Endothelial cell of umbilical vein (primary cell): Measurements from ENCODE around the gene SUSD6. TPM values are rescaled to one million over a fixed set of nuclear protein-coding genes. Genes with fewer than 3 reads are reported as not detected.
"Not testable (repeated sequence)": the region's sequence is repeated elsewhere in the genome, so short reads cannot be mapped to it uniquely, and the experiment has no call there.

ENCODE experiments used
- BruUV-seq: library from RNA; stranded (reverse); fragments of 400-500 nt; replicated peaks from 2 replicates; lab custom pipeline; 2021; lab: Mats Ljungman, UMichigan
- CTCF ChIA-PET: fragments of 300-600, 350-600 bp; sonication (Branson Sonifier 250); formaldehyde crosslinking; loops from one replicate; lab custom pipeline; 2021; ENCODE audit warnings: antibody characterized with exemption, inconsistent platforms; lab: Charles Lee
- POLR2A ChIA-PET: fragments of 300-600, 350-600 bp; sonication (Branson Sonifier 250); formaldehyde crosslinking; loops from one replicate; lab custom pipeline; 2021; ENCODE audit warnings: antibody characterized with exemption, inconsistent platforms; lab: Charles Lee
- DNase-seq: peaks from one replicate; pipeline ENCODE4 v3.0.0-alpha.2; 2011; ENCODE audit warnings: low read depth, low spot score
- FAIRE-seq: peaks from 2 replicates; lab custom pipeline; 2011; peaks lifted over from hg19 to GRCh38; lab: Jason Lieb, UNC
- H2AFZ ChIP-seq: 2 replicates; pipeline ENCODE4 v1.6.0; 2012; ENCODE audit warnings: low read depth, low read length, control low read depth, inconsistent platforms
- H3K27ac ChIP-seq: 2 replicates; pipeline ENCODE4 v1.5.1; 2011; ENCODE audit warnings: low read depth, mild to moderate bottlenecking, control low read depth, low read length, moderate library complexity; ENCODE audit not compliant: insufficient read depth
- H3K27me3 ChIP-seq, 2 experiments: 2 replicates each; pipeline versions ENCODE4 v1.6.0 to v1.6.1; 2011; ENCODE audit warnings: low read length in 2 of 2, mixed read lengths in 1 of 2; ENCODE audit not compliant: control insufficient read depth in 2 of 2, insufficient read depth in 2 of 2
- H3K36me3 ChIP-seq, 2 experiments: 2 replicates in 1 of 2; 3 replicates in 1 of 2; pipeline ENCODE4 v1.5.1; 2011; ENCODE audit warnings: low read length in 2 of 2, mild to moderate bottlenecking in 1 of 2, moderate library complexity in 1 of 2; ENCODE audit not compliant: control insufficient read depth in 2 of 2, insufficient read depth in 2 of 2; ENCODE audit errors: extremely low read depth in 1 of 2
- H3K4me1 ChIP-seq: 3 replicates; pipeline ENCODE4 v1.5.1; 2011; ENCODE audit warnings: mild to moderate bottlenecking, low read length; ENCODE audit not compliant: control insufficient read depth, insufficient read depth; ENCODE audit errors: extremely low read depth
- H3K4me2 ChIP-seq: 2 replicates; pipeline ENCODE4 v1.6.1; 2011; ENCODE audit warnings: low read length, control low read depth, mixed read lengths; ENCODE audit not compliant: insufficient read depth
- H3K4me3 ChIP-seq, 3 experiments: fragments of 200-600 bp in 1 of 3; sonication (generic), shearing (Covaris generic) in 1 of 3; replicated peaks in 1 of 3; 2 replicates each; pipeline ENCODE4 v1.5.1; 2011 to 2016; ENCODE audit warnings: control low read depth in 3 of 3, low read length in 3 of 3, mild to moderate bottlenecking in 2 of 3, inconsistent platforms in 1 of 3, low read depth in 1 of 3, moderate library complexity in 1 of 3; ENCODE audit not compliant: insufficient read depth in 1 of 3
- H3K79me2 ChIP-seq: 2 replicates; pipeline ENCODE4 v1.6.0; 2012; ENCODE audit warnings: low read length, inconsistent platforms; ENCODE audit not compliant: control insufficient read depth, insufficient read depth
- H3K9ac ChIP-seq: replicated peaks from 2 replicates; pipeline ENCODE3; 2011; ENCODE audit warnings: low read length, control low read depth; ENCODE audit not compliant: insufficient read depth; ENCODE audit errors: extremely low read depth
- H3K9me1 ChIP-seq: replicated peaks from 3 replicates; pipeline ENCODE4 v1.6.0; 2011; ENCODE audit warnings: mild to moderate bottlenecking, low read length; ENCODE audit not compliant: control insufficient read depth, insufficient read depth; ENCODE audit errors: extremely low read depth
- H3K9me3 ChIP-seq: replicated peaks from 2 replicates; pipeline ENCODE4 v1.5.1; 2012; ENCODE audit warnings: low read length, inconsistent platforms; ENCODE audit not compliant: control insufficient read depth, insufficient read depth
- H4K20me1 ChIP-seq: replicated peaks from 2 replicates; pipeline ENCODE3; 2011; ENCODE audit warnings: mild to moderate bottlenecking, low read length; ENCODE audit not compliant: control insufficient read depth, insufficient read depth; ENCODE audit errors: extremely low read depth
- EZH2 ChIP-seq: IDR thresholded peaks from 2 replicates; pipeline ENCODE4 v1.6.1; 2012; ENCODE audit warnings: borderline replicate concordance, low read depth, mild to moderate bottlenecking, moderate library complexity, low read length, inconsistent platforms; ENCODE audit not compliant: severe bottlenecking
- FOS ChIP-seq: IDR thresholded peaks from 2 replicates; pipeline ENCODE4 v1.6.1; 2011; ENCODE audit warnings: mild to moderate bottlenecking, low read length, moderate library complexity, borderline replicate concordance; ENCODE audit not compliant: insufficient read depth
- GATA2 ChIP-seq: IDR thresholded peaks from 2 replicates; pipeline ENCODE4 v1.7.0; 2011; ENCODE audit warnings: low read depth, mild to moderate bottlenecking, moderate library complexity, mixed read lengths, low read length; ENCODE audit not compliant: insufficient read length, insufficient read depth
- JUN ChIP-seq: IDR thresholded peaks from 2 replicates; pipeline ENCODE4 v1.6.1; 2011; ENCODE audit warnings: borderline replicate concordance, low read depth; ENCODE audit not compliant: insufficient read length, insufficient read depth
- MYC ChIP-seq: IDR thresholded peaks from one replicate; pipeline ENCODE4 v1.6.1; 2011; ENCODE audit warnings: mild to moderate bottlenecking, low read depth, low read length
- POLR2AphosphoS5 ChIP-seq: IDR thresholded peaks from 2 replicates; pipeline ENCODE4 v1.6.1; 2012; ENCODE audit warnings: low read depth, mild to moderate bottlenecking, control low read depth, low read length, moderate library complexity; ENCODE audit not compliant: insufficient read depth
- dilution Hi-C: fragments of 300-500 bp; cut with MboI; formaldehyde crosslinking; loops from one replicate; pipeline ENCODE4 v1.15.0; 2019; ENCODE audit warnings: low sequenced_read_pairs; ENCODE audit not compliant: extremely low pct_ligation_motif_present
- intact Hi-C: fragments of 100-400 bp; cut with micrococcal nuclease; formaldehyde crosslinking; loops from one replicate; pipeline ENCODE4 v1.10.0; 2022
- polyA plus RNA-seq, 4 experiments: library from polyadenylated mRNA; depleted of rRNA in 3 of 4; stranded (reverse) in 3 of 4; unstranded in 1 of 4; fragments of >200 nt; gene quantifications; 2 replicates each; pipeline versions ENCODE4 v1.2.1 to v1.2.3, GENCODE V29; 2011 to 2012; ENCODE audit warnings: missing spikeins in 1 of 4
- total RNA-seq: library from RNA; stranded (reverse); gene quantifications from 2 replicates; pipeline ENCODE4 v1.2.3, GENCODE V29; 2021
- TF ChIP-seq, protein P1 (sequence below), 2 donors: IDR thresholded peaks; 1 replicate in 1 of 2; 2 replicates in 1 of 2; pipeline ENCODE4 v1.5.1; 2011; ENCODE audit warnings: low read length in 2 of 2, mild to moderate bottlenecking in 2 of 2, moderate library complexity in 2 of 2, control low read depth in 1 of 2, inconsistent platforms in 1 of 2, low read depth in 1 of 2; ENCODE audit not compliant: insufficient read depth in 1 of 2; ENCODE audit errors: extremely low read depth in 1 of 2

SUSD6 gene
- total and polyA plus RNA-seq, 2 donors (not counting 3 experiments of a cell fraction or from before 2014, with no cell fraction given) = 13.4 to 19.5 TPM

DNA sequence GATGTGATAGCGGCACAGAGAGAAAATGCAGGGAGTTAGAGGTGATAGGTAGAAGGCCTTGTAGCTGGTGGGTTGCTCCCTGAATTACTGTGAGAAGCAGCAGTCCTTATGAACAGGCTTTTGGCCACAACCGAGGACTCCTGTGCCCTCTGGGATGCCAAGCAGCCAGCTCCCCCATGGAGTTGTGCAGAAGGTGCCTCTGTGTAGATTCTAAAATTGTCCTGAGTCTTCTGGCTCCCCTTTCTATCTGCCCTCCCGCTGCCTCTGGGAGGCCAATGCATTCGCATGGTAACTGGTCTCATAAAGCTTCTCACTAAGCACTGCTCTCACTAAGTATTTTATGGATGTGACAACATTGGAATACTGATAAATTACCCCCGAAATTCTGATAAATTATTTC, 16.1 kb upstream of the SUSD6 start:
- Histone ChIP-seq H3K27me3 (peaks cover 0 to 4% of the 10 kb centered on the region in 2 experiments), H3K9me3 (no peaks in the 10 kb centered on the region), H3K9me1 (no peaks in the 10 kb centered on the region), H2AFZ (no peak overlapping the region), H4K20me1 (no peaks in the 10 kb centered on the region), H3K9ac (no peak overlapping the region), H3K4me2 (no peak overlapping the region), H3K36me3 (no peaks in the 10 kb centered on the region), H3K4me3 (no peak overlapping the region), H3K79me2 (no peaks in the 10 kb centered on the region), H3K4me1 (no peaks in the 10 kb centered on the region), H3K27ac (no peak overlapping the region)
- ChIA-PET CTCF (interaction anchor here (1.1 to 17.0 kb wide), 3 partner anchors 10 to 131 kb away, joined by 3 to 135 read pairs (median 6); no protein-coding TSS in a partner anchor), POLR2A (no interaction called here)
- DNase-seq (no peak), FAIRE-seq (no peak)
- intact Hi-C loops (no loop called here), dilution Hi-C loops (no loop called here)
- no peak for TF ChIP-seq EZH2
- TF ChIP-seq POLR2AphosphoS5 = no peak
- no peak for TF ChIP-seq MYC
- no peak for TF ChIP-seq GATA2
- TF ChIP-seq JUN = no peak
- TF ChIP-seq FOS = no peak
- TF ChIP-seq, protein P1, sequence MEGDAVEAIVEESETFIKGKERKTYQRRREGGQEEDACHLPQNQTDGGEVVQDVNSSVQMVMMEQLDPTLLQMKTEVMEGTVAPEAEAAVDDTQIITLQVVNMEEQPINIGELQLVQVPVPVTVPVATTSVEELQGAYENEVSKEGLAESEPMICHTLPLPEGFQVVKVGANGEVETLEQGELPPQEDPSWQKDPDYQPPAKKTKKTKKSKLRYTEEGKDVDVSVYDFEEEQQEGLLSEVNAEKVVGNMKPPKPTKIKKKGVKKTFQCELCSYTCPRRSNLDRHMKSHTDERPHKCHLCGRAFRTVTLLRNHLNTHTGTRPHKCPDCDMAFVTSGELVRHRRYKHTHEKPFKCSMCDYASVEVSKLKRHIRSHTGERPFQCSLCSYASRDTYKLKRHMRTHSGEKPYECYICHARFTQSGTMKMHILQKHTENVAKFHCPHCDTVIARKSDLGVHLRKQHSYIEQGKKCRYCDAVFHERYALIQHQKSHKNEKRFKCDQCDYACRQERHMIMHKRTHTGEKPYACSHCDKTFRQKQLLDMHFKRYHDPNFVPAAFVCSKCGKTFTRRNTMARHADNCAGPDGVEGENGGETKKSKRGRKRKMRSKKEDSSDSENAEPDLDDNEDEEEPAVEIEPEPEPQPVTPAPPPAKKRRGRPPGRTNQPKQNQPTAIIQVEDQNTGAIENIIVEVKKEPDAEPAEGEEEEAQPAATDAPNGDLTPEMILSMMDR (IDR thresholded peaks at IDR 0.05; ENCODE audit: extremely low read depth in 1 of 2, insufficient read depth in 1 of 2, low read depth in 1 of 2, low read length in 2 of 2) = no peak
- no TSS peak for BruUV-seq

DNA sequence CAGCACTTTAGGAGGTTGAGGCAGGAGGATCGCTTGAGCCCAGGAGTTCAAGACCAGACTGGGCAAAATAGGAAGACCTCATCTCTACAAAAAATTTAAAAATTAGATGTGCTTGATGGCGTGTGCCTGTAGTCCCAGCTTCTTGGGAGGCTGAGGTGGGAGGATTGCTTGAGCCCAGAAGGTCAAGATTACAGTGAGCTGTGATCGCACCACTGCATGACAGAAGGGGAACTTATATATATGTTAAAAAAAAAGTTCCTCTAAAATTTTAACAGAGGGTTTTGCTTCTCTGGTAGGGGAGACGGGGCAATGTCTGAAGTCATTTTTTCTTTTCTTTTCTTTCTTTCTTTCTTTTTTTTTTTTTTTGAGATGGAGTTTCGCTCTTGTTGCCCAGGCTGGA, 12.0 kb upstream of the SUSD6 start:
- H3K27ac ChIP-seq, H4K20me1 ChIP-seq, dilution Hi-C loops, H3K27me3 ChIP-seq, POLR2A ChIA-PET, H2AFZ ChIP-seq, H3K4me3 ChIP-seq, intact Hi-C loops, H3K79me2 ChIP-seq, H3K9me1 ChIP-seq, BruUV-seq, H3K4me1 ChIP-seq, H3K9ac ChIP-seq, H3K36me3 ChIP-seq, H3K4me2 ChIP-seq, DNase-seq, H3K9me3 ChIP-seq, FAIRE-seq: not testable (repeated sequence)
- CTCF ChIA-PET = interaction anchor here (1.1 to 17.0 kb wide), 2 partner anchors 15 to 128 kb away, joined by 3 to 135 read pairs; no protein-coding TSS in a partner anchor
